Neural cell (in vitro differentiated cells): Measurements from ENCODE around the gene ADAMTS14. TPM values are rescaled to one million over a fixed set of nuclear protein-coding genes. Genes with fewer than 3 reads are reported as not detected.

Experiments used
- H2AFZ ChIP-seq: fragments of 200-600, 300-800 bp; sonication (generic), shearing (Covaris generic); 2 replicates; pipeline ENCODE4 v1.6.0; 2014; ENCODE audit warnings: low read depth, mild to moderate bottlenecking, antibody characterized with exemption, low read length, moderate library complexity
- H3F3A ChIP-seq: fragments of 200-600 bp; shearing (Covaris generic); 2 replicates; pipeline ENCODE4 v1.6.1; 2016; ENCODE audit warnings: mild to moderate bottlenecking, moderate library complexity, mixed read lengths, antibody characterized with exemption, low read length; ENCODE audit not compliant: insufficient read depth, poor library complexity, severe bottlenecking
- H3K27ac ChIP-seq: fragments of 200-600, 300-800 bp; sonication (generic), shearing (Covaris generic); 2 replicates; pipeline ENCODE4 v1.5.1; 2014; ENCODE audit warnings: mild to moderate bottlenecking, low read length, moderate library complexity
- H3K27me3 ChIP-seq: fragments of 300-800, 200-600 bp; sonication (generic), shearing (Covaris generic); 2 replicates; pipeline ENCODE4 v1.6.0; 2014; ENCODE audit warnings: mild to moderate bottlenecking, low read depth, low read length, moderate library complexity; ENCODE audit not compliant: insufficient read depth
- H3K36me3 ChIP-seq: fragments of 300-800, 200-600 bp; sonication (generic), shearing (Covaris generic); 2 replicates; pipeline ENCODE4 v1.5.1; 2014; ENCODE audit warnings: mild to moderate bottlenecking, antibody characterized with exemption, low read length, moderate library complexity; ENCODE audit not compliant: insufficient read depth
- H3K4me2 ChIP-seq: fragments of 300-800, 200-600 bp; sonication (generic), shearing (Covaris generic); 2 replicates; pipeline ENCODE4 v1.6.0; 2014; ENCODE audit warnings: mild to moderate bottlenecking, low read length
- H3K4me3 ChIP-seq: fragments of 300-800, 200-600 bp; sonication (generic), shearing (Covaris generic); 2 replicates; pipeline ENCODE4 v1.5.1; 2014; ENCODE audit warnings: mild to moderate bottlenecking, low read length, moderate library complexity
- H3K79me2 ChIP-seq: fragments of 200-600 bp; shearing (Covaris generic); replicated peaks from 2 replicates; pipeline ENCODE4 v1.6.0; 2014; ENCODE audit warnings: mild to moderate bottlenecking, low read length, moderate library complexity; ENCODE audit not compliant: insufficient read depth
- H3K9ac ChIP-seq: fragments of 300-800, 200-600 bp; sonication (generic), shearing (Covaris generic); 2 replicates; pipeline ENCODE4 v1.6.1; 2016; ENCODE audit warnings: mild to moderate bottlenecking, low read length, mixed read lengths
- H3K9me2 ChIP-seq: fragments of 200-600 bp; shearing (Covaris generic); 2 replicates; pipeline ENCODE4 v1.6.1; 2016; ENCODE audit warnings: mild to moderate bottlenecking, low read length, mixed read lengths; ENCODE audit not compliant: insufficient read depth
- H3K9me3 ChIP-seq: fragments of 200-600, 300-800 bp; sonication (generic), shearing (Covaris generic); 2 replicates; pipeline ENCODE4 v1.6.1; 2016; ENCODE audit warnings: mild to moderate bottlenecking, mixed run types, low read length, moderate library complexity, mixed read lengths
- H4K20me1 ChIP-seq: fragments of 200-600 bp; shearing (Covaris generic); 2 replicates; pipeline ENCODE4 v1.6.1; 2016; ENCODE audit warnings: mild to moderate bottlenecking, mixed run types; ENCODE audit not compliant: insufficient read depth
- EP300 ChIP-seq: fragments of 450-650 bp; conservative IDR thresholded peaks from 2 replicates; pipeline ENCODE4 v1.6.1; 2014; ENCODE audit warnings: antibody characterized with exemption, mild to moderate bottlenecking, moderate library complexity; ENCODE audit not compliant: poor library complexity, severe bottlenecking
- EZH2 ChIP-seq: fragments of 200-600, 300-800 bp; shearing (Covaris generic), sonication (generic); IDR thresholded peaks from 2 replicates; pipeline ENCODE4 v1.6.1; 2014; ENCODE audit warnings: antibody characterized with exemption, low read length, borderline replicate concordance, mild to moderate bottlenecking; ENCODE audit not compliant: insufficient read depth, poor library complexity, severe bottlenecking
- MXI1 ChIP-seq: fragments of 450-650 bp; conservative IDR thresholded peaks from 2 replicates; pipeline ENCODE4 v1.6.1; 2014; ENCODE audit warnings: antibody characterized with exemption, mild to moderate bottlenecking; ENCODE audit not compliant: poor library complexity, severe bottlenecking
- POLR2AphosphoS5 ChIP-seq: IDR thresholded peaks from 2 replicates; pipeline ENCODE4 v1.6.1; 2012
- RAD21 ChIP-seq: fragments of 450-650 bp; conservative IDR thresholded peaks from 2 replicates; pipeline ENCODE4 v1.6.1; 2014; ENCODE audit warnings: antibody characterized with exemption, mild to moderate bottlenecking, moderate library complexity
- SMC3 ChIP-seq: fragments of 450-650 bp; conservative IDR thresholded peaks from 2 replicates; pipeline ENCODE4 v1.6.1; 2014; ENCODE audit warnings: antibody characterized with exemption, mild to moderate bottlenecking, moderate library complexity; ENCODE audit not compliant: poor library complexity
- TAF1 ChIP-seq: IDR thresholded peaks from 2 replicates; pipeline ENCODE4 v1.6.1; 2012; ENCODE audit warnings: low read depth
- polyA plus RNA-seq: library from polyadenylated mRNA; depleted of rRNA; stranded (reverse); fragments of >200 nt; gene quantifications from 2 replicates; pipeline ENCODE4 v1.2.3, GENCODE V29; 2014
- TF ChIP-seq, protein P1 (sequence below): fragments of 450-650 bp; IDR thresholded peaks from 2 replicates; pipeline ENCODE4 v1.5.1; 2014; ENCODE audit warnings: antibody characterized with exemption, mild to moderate bottlenecking, moderate library complexity; ENCODE audit not compliant: poor library complexity, severe bottlenecking
- TF ChIP-seq, protein P2 (sequence below): IDR thresholded peaks from 2 replicates; pipeline ENCODE4 v1.6.1; 2012; ENCODE audit warnings: borderline replicate concordance

Gene ADAMTS14
- polyA plus RNA-seq, 1 donor from 2014 or later, result 0.04 TPM

DNA sequence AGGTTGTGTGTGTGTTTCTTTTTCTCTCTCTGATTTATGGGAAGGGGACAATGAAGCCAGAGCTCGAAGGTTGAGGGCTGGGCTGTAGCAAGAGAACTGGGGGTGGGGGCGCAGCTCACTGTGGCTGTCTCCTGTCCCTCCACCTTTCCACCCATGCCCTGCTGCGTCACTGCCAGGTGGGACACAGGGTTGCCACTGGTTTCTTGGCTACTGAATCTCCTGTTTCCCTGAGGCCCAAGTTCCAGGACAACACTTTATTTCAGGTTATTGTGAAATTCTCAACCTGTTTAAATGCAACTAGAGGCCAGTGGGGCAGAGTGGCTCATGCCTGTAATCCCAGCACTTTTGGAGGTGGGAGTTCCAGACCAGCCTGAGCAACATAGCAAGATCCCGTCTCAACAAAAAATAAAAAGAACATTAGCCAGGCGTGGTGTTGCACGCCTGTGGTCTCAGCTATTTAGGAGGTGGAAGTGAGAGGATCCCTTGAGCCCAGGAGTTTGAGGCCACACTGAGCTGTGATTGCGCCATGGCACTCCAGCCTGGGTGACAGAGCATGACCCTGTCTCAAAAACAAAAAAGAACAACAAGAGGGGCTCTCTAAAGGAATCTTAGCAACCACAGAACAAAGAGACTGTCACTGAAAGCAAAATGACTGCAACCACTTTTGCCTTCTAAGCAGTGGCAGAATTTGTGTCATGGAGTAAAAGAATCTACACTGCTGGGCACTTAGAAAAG, 90.3 kb downstream of the ADAMTS14 start:
- H3K27me3 ChIP-seq, result no peaks in the 10 kb centered on the region
- H3K9me3 ChIP-seq, result no peaks in the 10 kb centered on the region
- no peak overlapping the region for H3K4me2 ChIP-seq
- no peaks in the 10 kb centered on the region for H3K9me2 ChIP-seq
- H3K79me2 ChIP-seq, result no peaks in the 10 kb centered on the region
- no peak overlapping the region for H3K4me3 ChIP-seq
- TF ChIP-seq, protein P1, sequence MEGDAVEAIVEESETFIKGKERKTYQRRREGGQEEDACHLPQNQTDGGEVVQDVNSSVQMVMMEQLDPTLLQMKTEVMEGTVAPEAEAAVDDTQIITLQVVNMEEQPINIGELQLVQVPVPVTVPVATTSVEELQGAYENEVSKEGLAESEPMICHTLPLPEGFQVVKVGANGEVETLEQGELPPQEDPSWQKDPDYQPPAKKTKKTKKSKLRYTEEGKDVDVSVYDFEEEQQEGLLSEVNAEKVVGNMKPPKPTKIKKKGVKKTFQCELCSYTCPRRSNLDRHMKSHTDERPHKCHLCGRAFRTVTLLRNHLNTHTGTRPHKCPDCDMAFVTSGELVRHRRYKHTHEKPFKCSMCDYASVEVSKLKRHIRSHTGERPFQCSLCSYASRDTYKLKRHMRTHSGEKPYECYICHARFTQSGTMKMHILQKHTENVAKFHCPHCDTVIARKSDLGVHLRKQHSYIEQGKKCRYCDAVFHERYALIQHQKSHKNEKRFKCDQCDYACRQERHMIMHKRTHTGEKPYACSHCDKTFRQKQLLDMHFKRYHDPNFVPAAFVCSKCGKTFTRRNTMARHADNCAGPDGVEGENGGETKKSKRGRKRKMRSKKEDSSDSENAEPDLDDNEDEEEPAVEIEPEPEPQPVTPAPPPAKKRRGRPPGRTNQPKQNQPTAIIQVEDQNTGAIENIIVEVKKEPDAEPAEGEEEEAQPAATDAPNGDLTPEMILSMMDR, result no peak
- no peak for TF ChIP-seq RAD21
- TF ChIP-seq EZH2, result no peak
- H3K36me3 ChIP-seq, result no peaks in the 10 kb centered on the region
- H4K20me1 ChIP-seq, result no peaks in the 10 kb centered on the region
- no peaks in the 10 kb centered on the region for H3F3A ChIP-seq
- no peak overlapping the region for H3K9ac ChIP-seq
- H3K27ac ChIP-seq, result no peak overlapping the region
- H2AFZ ChIP-seq, result no peak overlapping the region

DNA sequence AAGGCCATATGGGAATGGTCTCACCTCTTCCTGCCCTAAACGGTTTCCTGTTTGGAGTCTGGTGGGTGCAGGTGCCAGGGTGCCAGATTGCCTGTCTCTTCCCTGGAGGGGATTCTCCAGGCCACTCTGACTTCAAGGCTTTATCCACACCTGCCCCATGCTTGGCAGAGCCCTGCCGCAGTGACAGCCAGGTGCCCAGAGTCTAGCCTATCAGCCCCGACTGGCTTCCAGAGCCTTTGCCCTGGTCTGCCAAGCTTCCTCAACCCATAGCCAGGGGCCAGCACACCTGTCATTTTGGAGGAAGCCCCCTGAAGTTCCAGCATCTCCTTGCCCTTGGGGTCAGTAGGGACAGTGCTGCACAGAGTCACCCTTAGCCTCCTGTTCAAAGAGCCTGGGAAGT, 91.3 kb downstream of the ADAMTS14 start:
- Histone ChIP-seq H3K9me3 (no peaks in the 10 kb centered on the region), H4K20me1 (no peaks in the 10 kb centered on the region), H2AFZ (no peak overlapping the region), H3K79me2 (no peaks in the 10 kb centered on the region), H3K9ac (no peak overlapping the region), H3K4me3 (no peak overlapping the region), H3K9me2 (no peaks in the 10 kb centered on the region), H3K27me3 (no peaks in the 10 kb centered on the region), H3F3A (no peaks in the 10 kb centered on the region), H3K4me2 (no peak overlapping the region), H3K36me3 (no peaks in the 10 kb centered on the region), H3K27ac (no peak overlapping the region)
- TF ChIP-seq EP300 (no peak), MXI1 (no peak), EZH2 (no peak), POLR2AphosphoS5 (no peak), SMC3 (no peak), TAF1 (no peak), RAD21 (no peak)
- TF ChIP-seq, protein P2, sequence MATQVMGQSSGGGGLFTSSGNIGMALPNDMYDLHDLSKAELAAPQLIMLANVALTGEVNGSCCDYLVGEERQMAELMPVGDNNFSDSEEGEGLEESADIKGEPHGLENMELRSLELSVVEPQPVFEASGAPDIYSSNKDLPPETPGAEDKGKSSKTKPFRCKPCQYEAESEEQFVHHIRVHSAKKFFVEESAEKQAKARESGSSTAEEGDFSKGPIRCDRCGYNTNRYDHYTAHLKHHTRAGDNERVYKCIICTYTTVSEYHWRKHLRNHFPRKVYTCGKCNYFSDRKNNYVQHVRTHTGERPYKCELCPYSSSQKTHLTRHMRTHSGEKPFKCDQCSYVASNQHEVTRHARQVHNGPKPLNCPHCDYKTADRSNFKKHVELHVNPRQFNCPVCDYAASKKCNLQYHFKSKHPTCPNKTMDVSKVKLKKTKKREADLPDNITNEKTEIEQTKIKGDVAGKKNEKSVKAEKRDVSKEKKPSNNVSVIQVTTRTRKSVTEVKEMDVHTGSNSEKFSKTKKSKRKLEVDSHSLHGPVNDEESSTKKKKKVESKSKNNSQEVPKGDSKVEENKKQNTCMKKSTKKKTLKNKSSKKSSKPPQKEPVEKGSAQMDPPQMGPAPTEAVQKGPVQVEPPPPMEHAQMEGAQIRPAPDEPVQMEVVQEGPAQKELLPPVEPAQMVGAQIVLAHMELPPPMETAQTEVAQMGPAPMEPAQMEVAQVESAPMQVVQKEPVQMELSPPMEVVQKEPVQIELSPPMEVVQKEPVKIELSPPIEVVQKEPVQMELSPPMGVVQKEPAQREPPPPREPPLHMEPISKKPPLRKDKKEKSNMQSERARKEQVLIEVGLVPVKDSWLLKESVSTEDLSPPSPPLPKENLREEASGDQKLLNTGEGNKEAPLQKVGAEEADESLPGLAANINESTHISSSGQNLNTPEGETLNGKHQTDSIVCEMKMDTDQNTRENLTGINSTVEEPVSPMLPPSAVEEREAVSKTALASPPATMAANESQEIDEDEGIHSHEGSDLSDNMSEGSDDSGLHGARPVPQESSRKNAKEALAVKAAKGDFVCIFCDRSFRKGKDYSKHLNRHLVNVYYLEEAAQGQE, result no peak
- TF ChIP-seq, protein P1, result no peak
